H9 (cell line): Measurements from ENCODE around the gene SAMD8. TPM values are rescaled to one million over a fixed set of nuclear protein-coding genes. Genes with fewer than 3 reads are reported as not detected.

Experiments
- DNase-seq: peaks from one replicate; pipeline ENCODE4 v3.0.0-alpha.2; 2017
- H2AFZ ChIP-seq: one replicate; pipeline ENCODE4 v1.6.1; 2013; ENCODE audit warnings: mild to moderate bottlenecking, low read length, control low read depth, moderate library complexity
- H2AK5ac ChIP-seq: 2 replicates; pipeline ENCODE4 v1.6.1; 2013; ENCODE audit warnings: low read length, control low read depth, mixed read lengths; ENCODE audit not compliant: insufficient read length
- H2BK120ac ChIP-seq: one replicate; pipeline ENCODE4 v1.6.1; 2013; ENCODE audit warnings: low read depth, mild to moderate bottlenecking, low read length, control low read depth, inconsistent platforms; ENCODE audit not compliant: poor library complexity, severe bottlenecking
- H2BK12ac ChIP-seq: 2 replicates; pipeline ENCODE4 v1.6.1; 2013; ENCODE audit warnings: low read length, control low read depth, mixed read lengths, low read depth; ENCODE audit not compliant: insufficient read length
- H2BK15ac ChIP-seq: 2 replicates; pipeline ENCODE4 v1.6.1; 2013; ENCODE audit warnings: low read depth, low read length, control low read depth
- H2BK20ac ChIP-seq: one replicate; pipeline ENCODE4 v1.6.1; 2013; ENCODE audit warnings: low read depth, mild to moderate bottlenecking, low read length, control low read depth, inconsistent platforms; ENCODE audit not compliant: poor library complexity, severe bottlenecking
- H2BK5ac ChIP-seq: 2 replicates; pipeline ENCODE4 v1.6.1; 2013; ENCODE audit warnings: low read length, control low read depth, mixed read lengths; ENCODE audit not compliant: insufficient read length
- H3K14ac ChIP-seq: 2 replicates; pipeline ENCODE4 v1.6.1; 2013; ENCODE audit warnings: low read length, control low read depth; ENCODE audit not compliant: insufficient read depth
- H3K18ac ChIP-seq: 2 replicates; pipeline ENCODE4 v1.6.1; 2013; ENCODE audit warnings: low read depth, mild to moderate bottlenecking, mixed read lengths, low read length, control low read depth; ENCODE audit not compliant: insufficient read length
- H3K23ac ChIP-seq: 2 replicates; pipeline ENCODE4 v1.6.1; 2013; ENCODE audit warnings: low read length, control low read depth, mixed read lengths, low read depth; ENCODE audit not compliant: insufficient read length
- H3K23me2 ChIP-seq: 2 replicates; pipeline ENCODE4 v1.6.1; 2013; ENCODE audit warnings: low read depth, mild to moderate bottlenecking, mixed read lengths, low read length, control low read depth; ENCODE audit not compliant: insufficient read length, poor library complexity, severe bottlenecking
- H3K27ac ChIP-seq: 2 replicates; pipeline ENCODE4 v1.5.1; 2013; ENCODE audit warnings: low read length, control low read depth, mixed read lengths, low read depth; ENCODE audit not compliant: insufficient read length
- H3K27me3 ChIP-seq: 2 replicates; pipeline ENCODE4 v1.6.1; 2013; ENCODE audit warnings: low read length, control low read depth, inconsistent platforms; ENCODE audit not compliant: insufficient read depth
- H3K4ac ChIP-seq: 2 replicates; pipeline ENCODE4 v1.6.1; 2013; ENCODE audit warnings: low read depth, mild to moderate bottlenecking, control low read depth, inconsistent platforms, low read length, moderate library complexity
- H3K4me1 ChIP-seq: 2 replicates; pipeline ENCODE4 v1.6.1; 2013; ENCODE audit warnings: low read length, control low read depth, inconsistent platforms; ENCODE audit not compliant: insufficient read depth
- H3K4me2 ChIP-seq: 2 replicates; pipeline ENCODE4 v1.6.1; 2013; ENCODE audit warnings: low read length, control low read depth, mixed read lengths; ENCODE audit not compliant: insufficient read length, insufficient read depth
- H3K56ac ChIP-seq: 2 replicates; pipeline ENCODE4 v1.6.1; 2013; ENCODE audit warnings: low read depth, mild to moderate bottlenecking, mixed read lengths, low read length, control low read depth; ENCODE audit not compliant: insufficient read length
- H3K79me1 ChIP-seq: 2 replicates; pipeline ENCODE4 v1.6.1; 2013; ENCODE audit warnings: low read depth, mild to moderate bottlenecking, moderate library complexity, low read length, control low read depth, inconsistent platforms; ENCODE audit not compliant: insufficient read depth, poor library complexity, severe bottlenecking
- H3K79me2 ChIP-seq: 2 replicates; pipeline ENCODE4 v1.6.1; 2013; ENCODE audit warnings: low read length, control low read depth, inconsistent platforms; ENCODE audit not compliant: insufficient read depth
- H3K9ac ChIP-seq: 2 replicates; pipeline ENCODE4 v1.6.1; 2013; ENCODE audit warnings: low read length, control low read depth, mixed read lengths; ENCODE audit not compliant: insufficient read length; ENCODE audit errors: extremely low read depth
- H3K9me3 ChIP-seq: one replicate; pipeline ENCODE4 v1.6.1; 2013; ENCODE audit warnings: low read depth, low read length, inconsistent platforms; ENCODE audit not compliant: control insufficient read depth
- H3T11ph ChIP-seq: one replicate; pipeline ENCODE4 v1.6.1; 2013; ENCODE audit warnings: mild to moderate bottlenecking, low read length, control low read depth, inconsistent platforms
- H4K20me1 ChIP-seq: one replicate; pipeline ENCODE4 v1.6.1; 2013; ENCODE audit not compliant: control insufficient read depth, insufficient read length, insufficient read depth
- H4K5ac ChIP-seq: 2 replicates; pipeline ENCODE4 v1.6.1; 2013; ENCODE audit warnings: low read depth, mild to moderate bottlenecking, mixed read lengths, low read length, control low read depth; ENCODE audit not compliant: insufficient read length
- H4K8ac ChIP-seq: replicated peaks from 2 replicates; pipeline ENCODE4 v1.6.1; 2013; ENCODE audit warnings: low read length, control low read depth, mixed read lengths, low read depth; ENCODE audit not compliant: insufficient read length
- H4K91ac ChIP-seq: 2 replicates; pipeline ENCODE4 v1.6.1; 2013; ENCODE audit warnings: low read depth, mild to moderate bottlenecking, moderate library complexity, mixed read lengths, low read length, control low read depth; ENCODE audit not compliant: insufficient read length
- H3K27ac Mint-ChIP-seq, 3 experiments: 2 replicates in 2 of 3; 3 replicates in 1 of 3; pipeline ENCODE4 v1.8.0; 2020 to 2021; ENCODE audit warnings: mixed read lengths in 3 of 3, mild to moderate bottlenecking in 1 of 3, moderate library complexity in 1 of 3
- H3K27me3 Mint-ChIP-seq: 2 replicates; pipeline ENCODE4 v1.8.0; 2021; ENCODE audit warnings: low read depth, mild to moderate bottlenecking, moderate library complexity, mixed read lengths
- H3K36me3 Mint-ChIP-seq, 3 experiments: 2 replicates in 2 of 3; 3 replicates in 1 of 3; pipeline ENCODE4 v1.8.0; 2020 to 2021; ENCODE audit warnings: low read depth in 3 of 3, mixed read lengths in 3 of 3; ENCODE audit not compliant: insufficient read depth in 1 of 3
- H3K4me1 Mint-ChIP-seq, 2 experiments: 2 replicates each; pipeline ENCODE4 v1.8.0; 2020; ENCODE audit warnings: mixed read lengths in 2 of 2
- H3K4me3 Mint-ChIP-seq, 2 experiments: 2 replicates in 1 of 2; 3 replicates in 1 of 2; pipeline ENCODE4 v1.8.0; 2020 to 2021; ENCODE audit warnings: mild to moderate bottlenecking in 2 of 2, mixed read lengths in 2 of 2, moderate library complexity in 1 of 2
- H3K9me3 Mint-ChIP-seq, 2 experiments: 2 replicates in 1 of 2; 3 replicates in 1 of 2; pipeline ENCODE4 v1.8.0; 2020; ENCODE audit warnings: mild to moderate bottlenecking in 2 of 2, mixed read lengths in 2 of 2, moderate library complexity in 1 of 2
- WGBS: extraction: QIAGEN DNeasy Blood & Tissue Kit; methylation state at CpG from one replicate; pipeline ENCODE4 v1.1.7; 2013; ENCODE audit warnings: missing lambda C conversion rate, low lambda C conversion rate, mixed read lengths; ENCODE audit not compliant: insufficient read length; ENCODE audit errors: extremely low coverage; 5-methylcytosine and 5-hydroxymethylcytosine counted together
- total RNA-seq: library from RNA; stranded (reverse); gene quantifications from 2 replicates; pipeline ENCODE4 v1.2.1, GENCODE V29; 2021
- TF ChIP-seq, protein P1 (sequence below): fragments of 200-600 bp; sonication (generic); conservative IDR thresholded peaks from 3 replicates; pipeline ENCODE4 v1.8.0; 2021; ENCODE audit warnings: antibody characterized with exemption, mild to moderate bottlenecking

SAMD8 gene
- total RNA-seq, 1 experiment from 2014 or later, result 18.8 TPM

DNA sequence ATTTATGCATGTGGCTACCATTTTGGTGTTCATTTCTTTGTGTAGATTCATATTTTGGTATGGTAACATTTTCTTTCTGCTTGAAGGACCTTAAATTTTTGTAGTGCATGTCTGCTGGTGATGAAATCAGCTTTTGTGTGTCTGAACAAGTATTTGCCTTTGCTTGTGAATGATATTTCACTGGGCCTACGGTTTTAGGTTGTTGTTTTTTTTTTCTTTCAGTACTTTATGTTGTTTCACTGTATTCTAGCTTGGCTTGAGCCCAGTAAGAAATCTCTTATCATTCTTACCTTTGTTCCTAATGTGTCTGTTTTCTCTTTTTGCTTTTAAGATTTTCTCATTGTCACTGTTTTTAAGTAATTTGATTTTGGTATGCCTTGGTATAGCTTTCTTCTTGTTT lies 31.9 kb downstream of the SAMD8 start:
- Histone ChIP-seq H2BK120ac (no peak overlapping the region), H2AFZ (no peak overlapping the region), H3K79me2 (peaks cover 7% of the 10 kb centered on the region; the same call in 1 of the 2 replicates), H3K4me1 (no peaks in the 10 kb centered on the region), H3K9ac (no peak overlapping the region), H3K27ac (no peak overlapping the region), H3T11ph (no peak overlapping the region), H3K23ac (no peak overlapping the region), H4K20me1 (no peaks in the 10 kb centered on the region), H4K91ac (no peak overlapping the region), H3K23me2 (no peaks in the 10 kb centered on the region), H3K9me3 (no peaks in the 10 kb centered on the region), H2BK15ac (no peak overlapping the region), H2BK12ac (no peak overlapping the region), H3K27me3 (no peaks in the 10 kb centered on the region), H3K79me1 (no peaks in the 10 kb centered on the region), H4K8ac (no peak overlapping the region), H3K18ac (no peak overlapping the region), H4K5ac (no peak overlapping the region), H3K4me2 (no peak overlapping the region), H3K14ac (no peak overlapping the region), H2BK20ac (no peak overlapping the region), H2BK5ac (no peak overlapping the region), H3K56ac (no peak overlapping the region), H2AK5ac (no peak overlapping the region), H3K4ac (no peak overlapping the region)
- no CpG with 5 or more reads among the region's 1 CpG for WGBS
- no peak overlapping the region for H3K4me3 Mint-ChIP-seq
- no peaks in the 10 kb centered on the region for H3K36me3 Mint-ChIP-seq
- TF ChIP-seq, protein P1, sequence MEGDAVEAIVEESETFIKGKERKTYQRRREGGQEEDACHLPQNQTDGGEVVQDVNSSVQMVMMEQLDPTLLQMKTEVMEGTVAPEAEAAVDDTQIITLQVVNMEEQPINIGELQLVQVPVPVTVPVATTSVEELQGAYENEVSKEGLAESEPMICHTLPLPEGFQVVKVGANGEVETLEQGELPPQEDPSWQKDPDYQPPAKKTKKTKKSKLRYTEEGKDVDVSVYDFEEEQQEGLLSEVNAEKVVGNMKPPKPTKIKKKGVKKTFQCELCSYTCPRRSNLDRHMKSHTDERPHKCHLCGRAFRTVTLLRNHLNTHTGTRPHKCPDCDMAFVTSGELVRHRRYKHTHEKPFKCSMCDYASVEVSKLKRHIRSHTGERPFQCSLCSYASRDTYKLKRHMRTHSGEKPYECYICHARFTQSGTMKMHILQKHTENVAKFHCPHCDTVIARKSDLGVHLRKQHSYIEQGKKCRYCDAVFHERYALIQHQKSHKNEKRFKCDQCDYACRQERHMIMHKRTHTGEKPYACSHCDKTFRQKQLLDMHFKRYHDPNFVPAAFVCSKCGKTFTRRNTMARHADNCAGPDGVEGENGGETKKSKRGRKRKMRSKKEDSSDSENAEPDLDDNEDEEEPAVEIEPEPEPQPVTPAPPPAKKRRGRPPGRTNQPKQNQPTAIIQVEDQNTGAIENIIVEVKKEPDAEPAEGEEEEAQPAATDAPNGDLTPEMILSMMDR, result no peak
- H3K9me3 Mint-ChIP-seq, result no peaks in the 10 kb centered on the region
- peaks cover 3 to 4% of the 10 kb centered on the region in 2 experiments; a peak in 3 of 4 replicates for H3K4me1 Mint-ChIP-seq
- H3K27me3 Mint-ChIP-seq, result no peaks in the 10 kb centered on the region
- no peak for DNase-seq
- H3K27ac Mint-ChIP-seq, result peak overlapping the region in 2 of 3 experiments; percentile 52 to 55; a peak in 4 of 7 replicates
